ENCODE measurements around the gene GGT5. TPM values are rescaled to one million over a fixed set of nuclear protein-coding genes. Genes with fewer than 3 reads are reported as not detected.
A peak's percentile ranks its signal among the peaks of the same experiment; 100 is the strongest.

GGT5 gene
- total RNA-seq, 4 donors from 2014 or later = 8.8 to 29.9 (median 22.8) TPM

DNA sequence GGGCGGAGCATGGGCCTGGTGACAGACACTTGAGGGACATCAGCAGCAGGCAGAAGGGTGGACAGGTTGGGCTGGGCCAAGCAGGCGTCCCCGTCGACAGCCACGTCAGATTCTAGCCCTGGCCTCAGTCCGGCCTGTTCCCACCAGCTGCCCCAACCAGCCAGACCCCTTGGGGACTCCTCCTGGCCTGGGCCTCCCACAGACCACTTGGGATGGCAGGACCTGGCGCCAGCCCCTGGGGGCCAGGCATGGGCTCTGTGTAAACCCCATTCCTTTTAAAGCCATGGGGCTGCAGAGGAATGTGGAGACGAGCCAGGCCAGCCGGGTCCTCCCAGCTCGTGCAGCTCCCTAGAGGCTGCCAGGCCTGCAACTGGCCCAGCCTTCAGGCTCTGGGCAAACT lies 68.3 kb downstream of the GGT5 start:
- no peaks in the 10 kb centered on the region for H3K27me3 ChIP-seq
- TF ChIP-seq, protein P1, sequence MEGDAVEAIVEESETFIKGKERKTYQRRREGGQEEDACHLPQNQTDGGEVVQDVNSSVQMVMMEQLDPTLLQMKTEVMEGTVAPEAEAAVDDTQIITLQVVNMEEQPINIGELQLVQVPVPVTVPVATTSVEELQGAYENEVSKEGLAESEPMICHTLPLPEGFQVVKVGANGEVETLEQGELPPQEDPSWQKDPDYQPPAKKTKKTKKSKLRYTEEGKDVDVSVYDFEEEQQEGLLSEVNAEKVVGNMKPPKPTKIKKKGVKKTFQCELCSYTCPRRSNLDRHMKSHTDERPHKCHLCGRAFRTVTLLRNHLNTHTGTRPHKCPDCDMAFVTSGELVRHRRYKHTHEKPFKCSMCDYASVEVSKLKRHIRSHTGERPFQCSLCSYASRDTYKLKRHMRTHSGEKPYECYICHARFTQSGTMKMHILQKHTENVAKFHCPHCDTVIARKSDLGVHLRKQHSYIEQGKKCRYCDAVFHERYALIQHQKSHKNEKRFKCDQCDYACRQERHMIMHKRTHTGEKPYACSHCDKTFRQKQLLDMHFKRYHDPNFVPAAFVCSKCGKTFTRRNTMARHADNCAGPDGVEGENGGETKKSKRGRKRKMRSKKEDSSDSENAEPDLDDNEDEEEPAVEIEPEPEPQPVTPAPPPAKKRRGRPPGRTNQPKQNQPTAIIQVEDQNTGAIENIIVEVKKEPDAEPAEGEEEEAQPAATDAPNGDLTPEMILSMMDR (IDR thresholded peaks at IDR 0.05 in 4 of 5, conservative IDR thresholded peaks at IDR 0.05 in 1 of 5) = no peak
- TF ChIP-seq POLR2A (IDR thresholded peaks at IDR 0.05) = no peak
- H3K27ac ChIP-seq = no peak overlapping the region
- no peak overlapping the region for H3K4me3 ChIP-seq
- H3K36me3 ChIP-seq = peaks cover 0 to 13% of the 10 kb centered on the region in 2 donors
- in situ Hi-C loops (cut with MboI; ENCODE audit: low sequenced_read_pairs in 4 of 4) (loop anchor here in 1 of 4 donors (10.0 kb wide), 1 partner anchor 72 kb away; no protein-coding TSS in a partner anchor), intact Hi-C loops (cut with DNase I; ENCODE audit: low total_unique reads) (loop anchor here (5.0 kb wide), 1 partner anchor 219 kb away; no protein-coding TSS in a partner anchor)
- DNase-seq (no peak), ATAC-seq (no peak)
- H3K4me1 ChIP-seq = peaks cover 5 to 8% of the 10 kb centered on the region in 2 donors
- H3K9me3 ChIP-seq = no peaks in the 10 kb centered on the region

DNA sequence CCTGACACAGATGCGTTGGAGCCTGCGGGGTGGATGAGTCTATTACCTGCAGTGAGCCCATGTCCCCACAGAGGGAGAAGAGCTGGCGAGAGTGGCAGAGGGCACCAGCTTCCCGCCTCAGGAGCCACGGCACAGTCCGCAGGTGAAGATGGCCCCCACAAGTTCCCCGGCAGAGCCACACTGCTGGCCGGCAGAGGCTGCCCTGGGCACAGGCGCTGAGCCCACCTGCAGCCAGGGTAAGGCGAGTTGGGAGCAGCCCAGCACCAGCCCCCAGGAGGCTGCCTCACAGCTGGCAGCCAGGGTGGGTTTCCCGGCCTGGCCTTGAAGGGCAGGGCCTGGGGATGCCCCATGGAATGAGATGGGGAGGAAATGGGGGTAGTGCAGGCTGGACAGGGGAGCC lies 68.8 kb downstream of the GGT5 start:
- no peaks in the 10 kb centered on the region for H3K9me3 ChIP-seq
- no peak overlapping the region for H3K4me3 ChIP-seq
- DNase-seq (no peak), ATAC-seq (no peak)
- peaks cover 5 to 8% of the 10 kb centered on the region in 2 donors for H3K4me1 ChIP-seq
- peaks cover 0 to 19% of the 10 kb centered on the region in 2 donors for H3K36me3 ChIP-seq
- H3K27ac ChIP-seq = peak overlapping the region in 2 of 4 donors; percentile 3 to 62
- no peaks in the 10 kb centered on the region for H3K27me3 ChIP-seq
- TF ChIP-seq, protein P1 (IDR thresholded peaks at IDR 0.05 in 4 of 5, conservative IDR thresholded peaks at IDR 0.05 in 1 of 5) = no peak
- TF ChIP-seq POLR2A (IDR thresholded peaks at IDR 0.05) = no peak
- in situ Hi-C loops (cut with MboI; ENCODE audit: low sequenced_read_pairs in 4 of 4) = loop anchor here in 1 of 4 donors (10.0 kb wide), 1 partner anchor 71 kb away; no protein-coding TSS in a partner anchor
- intact Hi-C loops (cut with DNase I; ENCODE audit: low total_unique reads) = loop anchor here (5.0 kb wide), 1 partner anchor 219 kb away; no protein-coding TSS in a partner anchor

DNA sequence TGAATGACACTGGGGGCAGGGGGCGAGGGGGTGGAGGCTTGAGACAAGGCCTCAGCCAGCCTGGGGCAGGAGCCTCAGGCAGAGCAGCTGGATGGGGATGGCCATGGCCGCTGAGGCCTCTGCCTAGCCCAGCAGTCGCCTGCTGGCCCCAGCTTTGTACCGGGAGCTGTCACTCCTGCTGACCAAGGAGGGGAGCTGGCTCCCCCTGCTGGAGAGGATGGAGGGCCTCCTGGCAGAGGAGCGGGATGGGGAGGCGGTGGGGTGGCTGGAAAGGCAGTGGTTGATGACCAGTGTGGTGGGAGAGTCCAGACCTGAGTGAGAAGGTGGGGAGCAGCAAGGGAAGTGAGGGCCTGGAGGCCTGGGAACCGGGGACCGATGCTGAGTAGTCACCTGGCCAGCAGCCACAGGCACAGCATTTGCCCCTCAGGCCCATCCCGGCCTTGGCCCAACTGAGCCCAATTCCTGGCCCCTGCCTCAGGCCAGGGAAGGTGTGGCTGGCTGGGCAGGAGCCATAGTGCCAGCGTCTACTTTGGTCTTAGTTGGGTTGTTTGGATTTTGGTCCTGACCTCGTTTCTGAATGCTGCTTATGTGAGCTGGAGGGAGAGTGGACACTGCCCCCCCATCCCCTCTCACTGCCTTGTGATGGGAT lies 69.6 kb downstream of the GGT5 start:
- Histone ChIP-seq H3K36me3 (peaks cover 0 to 22% of the 10 kb centered on the region in 2 donors), H3K4me3 (no peak overlapping the region), H3K9me3 (no peaks in the 10 kb centered on the region), H3K27me3 (no peaks in the 10 kb centered on the region), H3K27ac (peak overlapping the region; percentile 3 to 62 (median 30)), H3K4me1 (peaks cover 5 to 8% of the 10 kb centered on the region in 2 donors)
- in situ Hi-C loops (cut with MboI; ENCODE audit: low sequenced_read_pairs in 4 of 4) (loop anchor here in 1 of 4 donors (10.0 kb wide), 1 partner anchor 70 kb away; no protein-coding TSS in a partner anchor), intact Hi-C loops (cut with DNase I; ENCODE audit: low total_unique reads) (loop anchor here (1.0 to 5.0 kb wide), 2 partner anchors 68 to 218 kb away; no protein-coding TSS in a partner anchor)
- ATAC-seq (peak; percentile 64 to 82), DNase-seq (peak; percentile 41 to 70)
- TF ChIP-seq, protein P1 (IDR thresholded peaks at IDR 0.05 in 4 of 5, conservative IDR thresholded peaks at IDR 0.05 in 1 of 5) = peak; percentile 76 to 90 (median 81)
- no peak for TF ChIP-seq POLR2A (IDR thresholded peaks at IDR 0.05)

DNA sequence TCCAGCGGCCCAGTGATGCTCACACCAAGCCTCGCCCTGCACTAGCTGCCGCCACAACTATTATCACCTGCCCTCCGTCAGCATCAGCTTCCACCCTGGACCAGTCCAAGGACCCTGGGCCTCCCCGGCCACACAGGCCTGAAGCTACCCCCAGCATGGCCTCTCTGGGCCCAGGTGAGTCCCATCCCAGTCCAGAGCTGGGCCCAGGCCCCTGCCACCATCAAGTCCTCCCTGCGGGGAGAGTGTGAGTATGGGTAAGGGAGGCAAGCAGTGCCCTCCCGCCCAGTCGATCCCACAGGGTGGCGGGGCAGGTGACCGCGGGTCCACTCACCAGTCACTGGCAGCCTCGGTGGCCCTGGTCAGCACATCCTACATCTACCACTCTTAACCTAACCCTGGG lies 73.1 kb downstream of the GGT5 start:
- H3K27ac ChIP-seq = no peak overlapping the region
- in situ Hi-C loops (cut with MboI; ENCODE audit: low sequenced_read_pairs in 4 of 4) = loop anchor here in 1 of 4 donors (10.0 kb wide), 1 partner anchor 67 kb away; no protein-coding TSS in a partner anchor

More for the DNA sequence above, 73.1 kb downstream of the GGT5 start:
- intact Hi-C loops (cut with DNase I; ENCODE audit: low total_unique reads) = no loop called here
- Histone ChIP-seq H3K36me3 (peaks cover 0 to 43% of the 10 kb centered on the region in 2 donors), H3K4me3 (no peak overlapping the region), H3K9me3 (no peaks in the 10 kb centered on the region), H3K4me1 (peaks cover 5 to 8% of the 10 kb centered on the region in 2 donors), H3K27me3 (no peaks in the 10 kb centered on the region)
- no peak for TF ChIP-seq POLR2A (IDR thresholded peaks at IDR 0.05)
- TF ChIP-seq, protein P1 (IDR thresholded peaks at IDR 0.05 in 4 of 5, conservative IDR thresholded peaks at IDR 0.05 in 1 of 5) = no peak
- DNase-seq (no peak), ATAC-seq (no peak)
